Kasumi-1 (cell line): ENCODE data around the gene TICRR.
A peak's percentile ranks its signal among the peaks of the same experiment; 100 is the strongest.

Experiments
- DNase-seq, 2 experiments: peaks; one replicate each; lab custom pipeline; 2025; lab: John Stamatoyannopoulos, UW

Gene TICRR

DNA sequence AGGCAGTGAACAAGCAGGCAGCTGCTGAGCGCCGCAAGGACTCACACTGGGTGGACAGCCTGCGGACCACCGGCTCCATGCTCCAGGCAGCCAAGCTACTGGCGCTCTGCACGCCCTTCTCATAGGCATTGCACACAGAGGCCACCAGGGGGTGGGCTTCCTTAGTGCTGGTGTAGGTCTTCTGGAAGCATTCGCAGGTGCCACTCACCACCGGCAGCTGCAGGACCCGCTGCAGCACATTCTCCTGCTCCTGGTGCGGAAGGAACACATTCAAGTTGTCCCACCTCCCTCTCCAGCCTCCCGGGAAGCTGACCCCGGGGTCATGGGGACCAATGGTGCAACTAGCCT, 97.9 kb downstream of the TICRR start:
- peak; percentile 6 to 13 for DNase-seq

DNA sequence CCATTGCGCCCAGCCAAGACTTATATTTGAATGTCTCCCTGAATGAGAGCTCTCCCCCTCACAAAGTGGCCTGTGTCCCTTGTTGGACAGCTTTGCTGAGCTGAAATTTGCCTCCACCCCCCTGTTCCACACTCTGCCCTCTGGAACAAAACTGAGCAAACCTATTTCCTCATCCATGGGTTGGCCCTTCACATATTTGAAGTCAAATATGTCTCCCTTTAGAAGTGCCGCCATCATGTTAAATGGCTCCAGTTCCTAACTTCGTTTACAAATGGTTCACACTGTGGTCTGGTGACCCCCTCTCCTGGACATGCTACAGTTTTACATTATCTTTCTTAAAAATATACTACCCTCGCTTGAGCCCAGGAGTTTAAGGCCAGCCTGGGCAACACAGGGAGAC, 99.3 kb downstream of the TICRR start:
- no peak for DNase-seq

DNA sequence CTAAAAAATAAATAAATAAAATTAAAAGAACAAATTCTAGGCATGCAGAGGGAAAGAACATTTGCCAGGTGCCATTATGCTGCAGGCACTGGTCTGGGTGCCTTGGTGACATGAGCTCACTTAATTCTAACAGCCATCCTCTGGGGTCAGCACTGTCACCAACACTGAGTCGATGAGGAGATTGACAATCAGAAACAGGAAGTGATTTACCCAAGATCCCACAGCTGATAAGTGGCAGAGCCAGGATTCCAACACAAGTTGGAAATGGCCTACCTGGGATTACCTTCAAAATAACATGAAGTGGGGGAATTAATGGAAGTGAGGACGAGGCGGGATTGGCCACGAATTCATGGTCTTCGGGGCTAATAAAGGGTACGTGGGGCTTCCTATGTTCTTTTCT, 100.3 kb downstream of the TICRR start:
- DNase-seq: no peak

DNA sequence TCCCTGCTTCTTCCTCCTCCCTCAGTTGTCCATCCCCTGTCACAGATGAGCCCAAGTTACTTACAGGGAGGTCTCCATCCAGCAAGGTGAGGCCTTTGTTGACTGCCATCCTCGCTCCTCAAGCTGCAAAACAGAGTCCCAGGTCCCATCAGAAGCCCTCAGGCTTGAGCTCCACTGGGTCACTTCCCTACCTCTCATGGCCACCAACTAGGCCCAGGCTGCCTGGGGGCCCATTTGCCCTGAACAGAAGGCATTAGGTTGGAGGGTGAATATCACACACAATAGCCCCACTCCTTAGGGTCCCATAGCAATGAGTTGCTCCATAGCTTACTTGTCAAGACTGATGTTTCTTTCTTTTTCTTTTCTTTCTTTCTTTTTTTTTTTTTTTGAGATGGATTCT, 102.1 kb downstream of the TICRR start:
- no peak for DNase-seq
